ENCODE results near the gene FBXW5.

GRCh38 chr9:136899196-136899595 lies 45.3 kb downstream of the FBXW5 start:
- TF ChIP-seq POLR2AphosphoS5 (IDR thresholded peaks at IDR 0.05) (no peak), CTCF (IDR thresholded peaks at IDR 0.05) (no peak)

Data from suprapubic skin (tissue), 3 donors.